Neural progenitor cell (in vitro differentiated cells): Measurements from ENCODE around the gene WDR62. TPM values are rescaled to one million over a fixed set of nuclear protein-coding genes. Genes with fewer than 3 reads are reported as not detected.
A peak's percentile ranks its signal among the peaks of the same experiment; 100 is the strongest.

ENCODE experiments used
- DNase-seq: peaks from one replicate; pipeline ENCODE4 v3.0.0-alpha.2; 2016; ENCODE audit warnings: low spot score
- H2AFZ ChIP-seq: fragments of 200-600 bp; sonication (generic); replicated peaks from 2 replicates; pipeline ENCODE4 v1.6.1; 2016; ENCODE audit warnings: antibody characterized with exemption
- H3F3A ChIP-seq: fragments of 200-600 bp; sonication (generic); 2 replicates; pipeline ENCODE4 v1.6.1; 2016; ENCODE audit warnings: antibody characterized with exemption, low read depth
- H3K27ac ChIP-seq: fragments of 200-600 bp; sonication (generic); 2 replicates; pipeline ENCODE4 v1.5.1; 2016; ENCODE audit warnings: mild to moderate bottlenecking
- H3K27me3 ChIP-seq: fragments of 200-600 bp; sonication (generic); 2 replicates; pipeline ENCODE4 v1.6.1; 2016; ENCODE audit warnings: mild to moderate bottlenecking, moderate library complexity
- H3K36me3 ChIP-seq: fragments of 200-600 bp; sonication (generic); 2 replicates; pipeline ENCODE4 v1.5.1; 2016
- H3K4me1 ChIP-seq: fragments of 200-600 bp; sonication (generic); 2 replicates; pipeline ENCODE4 v1.6.1; 2016; ENCODE audit warnings: mixed run types
- H3K4me2 ChIP-seq: fragments of 200-600 bp; sonication (generic); 2 replicates; pipeline ENCODE4 v1.6.1; 2016
- H3K4me3 ChIP-seq: fragments of 200-600 bp; sonication (generic); 2 replicates; pipeline ENCODE4 v1.5.1; 2016
- H3K79me2 ChIP-seq: fragments of 200-600 bp; sonication (generic); 2 replicates; pipeline ENCODE4 v1.6.1; 2016; ENCODE audit warnings: low read depth
- H3K9ac ChIP-seq: fragments of 200-600 bp; sonication (generic); 2 replicates; pipeline ENCODE4 v1.6.1; 2016
- H3K9me3 ChIP-seq: fragments of 200-600 bp; sonication (generic); 2 replicates; pipeline ENCODE4 v1.5.1; 2016; ENCODE audit warnings: low read depth
- H4K20me1 ChIP-seq: fragments of 200-600 bp; sonication (generic); 2 replicates; pipeline ENCODE4 v1.6.1; 2016; ENCODE audit warnings: low read depth
- H3K27ac Mint-ChIP-seq: 3 replicates; pipeline ENCODE4 v1.8.0; 2021; ENCODE audit warnings: mixed read lengths
- H3K27me3 Mint-ChIP-seq: 2 replicates; pipeline ENCODE4 v1.8.0; 2022; ENCODE audit warnings: low read depth, mild to moderate bottlenecking, inconsistent platforms, moderate library complexity, mixed read lengths; ENCODE audit not compliant: insufficient read depth
- H3K36me3 Mint-ChIP-seq: 3 replicates; pipeline ENCODE4 v1.8.0; 2021; ENCODE audit warnings: mixed read lengths
- H3K4me1 Mint-ChIP-seq: 3 replicates; pipeline ENCODE4 v1.8.0; 2021; ENCODE audit warnings: mixed read lengths
- H3K4me3 Mint-ChIP-seq: 3 replicates; pipeline ENCODE4 v1.8.0; 2021; ENCODE audit warnings: mild to moderate bottlenecking, moderate library complexity, mixed read lengths
- H3K9me3 Mint-ChIP-seq: 3 replicates; pipeline ENCODE4 v1.8.0; 2020; ENCODE audit warnings: mixed read lengths
- CTCF ChIP-seq: fragments of 200-600 bp; sonication (generic); IDR thresholded peaks from 2 replicates; pipeline ENCODE4 v1.5.1; 2017; ENCODE audit warnings: antibody characterized with exemption, mild to moderate bottlenecking
- EZH2 ChIP-seq: fragments of 200-600 bp; sonication (generic); IDR thresholded peaks from 2 replicates; pipeline ENCODE4 v1.6.1; 2017; ENCODE audit warnings: antibody characterized with exemption, mild to moderate bottlenecking, moderate library complexity
- EZH2phosphoT487 ChIP-seq: fragments of 200-600 bp; sonication (generic); IDR thresholded peaks from 2 replicates; pipeline ENCODE4 v1.6.1; 2017; ENCODE audit warnings: antibody characterized with exemption
- total RNA-seq: library from RNA; depleted of rRNA; stranded (reverse); fragments of >200 nt; gene quantifications from 2 replicates; pipeline ENCODE4 v1.2.3, GENCODE V29; 2015; ENCODE audit warnings: low replicate concordance

The WDR62 gene
- total RNA-seq, 1 donor from 2014 or later = 12.0 TPM

GRCh38 chr19:36142496-36142895, 87.8 kb downstream of the WDR62 start:
- no peak for DNase-seq
- H3K9me3 Mint-ChIP-seq = no peaks in the 10 kb centered on the region
- Histone ChIP-seq H3K4me3 (no peak overlapping the region), H4K20me1 (peaks cover 15% of the 10 kb centered on the region), H3K36me3 (no peaks in the 10 kb centered on the region), H3F3A (peaks cover 13% of the 10 kb centered on the region), H3K79me2 (peaks cover 20% of the 10 kb centered on the region), H3K27ac (no peak overlapping the region), H3K27me3 (no peaks in the 10 kb centered on the region), H3K4me2 (no peak overlapping the region), H3K9ac (no peak overlapping the region), H3K4me1 (peaks cover 7% of the 10 kb centered on the region), H2AFZ (no peak overlapping the region), H3K9me3 (no peaks in the 10 kb centered on the region)
- peak overlapping the region; percentile 68 for H3K4me3 Mint-ChIP-seq
- H3K27ac Mint-ChIP-seq = no peak overlapping the region
- peaks cover 8% of the 10 kb centered on the region for H3K4me1 Mint-ChIP-seq
- TF ChIP-seq CTCF (no peak), EZH2phosphoT487 (no peak), EZH2 (no peak)
- H3K27me3 Mint-ChIP-seq = peaks cover 9% of the 10 kb centered on the region
- H3K36me3 Mint-ChIP-seq = peaks cover 36% of the 10 kb centered on the region

GRCh38 chr19:36144624-36145023, 89.9 kb downstream of the WDR62 start:
- H3K36me3 ChIP-seq = no peaks in the 10 kb centered on the region
- no peak overlapping the region for H3K4me3 Mint-ChIP-seq
- peaks cover 15% of the 10 kb centered on the region for H4K20me1 ChIP-seq

GRCh38 chr19:36149673-36150406, 95.1 kb downstream of the WDR62 start:
- no peak overlapping the region for H3K27ac Mint-ChIP-seq

More at GRCh38 chr19:36144624-36145023, 89.9 kb downstream of the WDR62 start:
- H3K9me3 ChIP-seq = no peaks in the 10 kb centered on the region
- peaks cover 20% of the 10 kb centered on the region for H3K79me2 ChIP-seq
- no peak overlapping the region for H3K27ac ChIP-seq
- H3K4me1 ChIP-seq = peaks cover 4% of the 10 kb centered on the region
- no peak overlapping the region for H3K9ac ChIP-seq
- no peak overlapping the region for H2AFZ ChIP-seq
- H3K27me3 ChIP-seq = no peaks in the 10 kb centered on the region
- peaks cover 8% of the 10 kb centered on the region for H3K4me1 Mint-ChIP-seq
- H3K9me3 Mint-ChIP-seq = no peaks in the 10 kb centered on the region
- TF ChIP-seq EZH2 = no peak
- TF ChIP-seq EZH2phosphoT487 = no peak
- no peak for TF ChIP-seq CTCF
- H3K4me3 ChIP-seq = no peak overlapping the region
- H3K4me2 ChIP-seq = no peak overlapping the region
- no peak overlapping the region for H3K27ac Mint-ChIP-seq
- H3F3A ChIP-seq = peaks cover 8% of the 10 kb centered on the region
- peaks cover 3% of the 10 kb centered on the region for H3K27me3 Mint-ChIP-seq
- no peak for DNase-seq
- H3K36me3 Mint-ChIP-seq = peaks cover 42% of the 10 kb centered on the region

More at GRCh38 chr19:36149673-36150406, 95.1 kb downstream of the WDR62 start:
- H3K79me2 ChIP-seq = no peaks in the 10 kb centered on the region
- no peak overlapping the region for H3K4me3 ChIP-seq
- H3K27ac ChIP-seq = no peak overlapping the region
- no peak overlapping the region for H3K4me2 ChIP-seq
- Mint-ChIP-seq H3K27me3 (peaks cover 6% of the 10 kb centered on the region), H3K36me3 (peaks cover 28% of the 10 kb centered on the region), H3K9me3 (no peaks in the 10 kb centered on the region), H3K4me1 (no peaks in the 10 kb centered on the region), H3K4me3 (no peak overlapping the region)
- H3K9me3 ChIP-seq = no peaks in the 10 kb centered on the region
- TF ChIP-seq EZH2phosphoT487 = no peak
- no peak for TF ChIP-seq CTCF
- no peak for TF ChIP-seq EZH2
- no peak overlapping the region for H3K9ac ChIP-seq
- DNase-seq = no peak
- no peaks in the 10 kb centered on the region for H3K36me3 ChIP-seq
- H3K27me3 ChIP-seq = no peaks in the 10 kb centered on the region
- no peaks in the 10 kb centered on the region for H3K4me1 ChIP-seq
- no peaks in the 10 kb centered on the region for H3F3A ChIP-seq
- no peaks in the 10 kb centered on the region for H4K20me1 ChIP-seq
- H2AFZ ChIP-seq = no peak overlapping the region
